HEK293T (cell line): ENCODE results near the gene PDPK1.
"Not testable (repeated sequence)": the region's sequence is repeated elsewhere in the genome, so short reads cannot be mapped to it uniquely, and the experiment has no call there.

Source experiments
- FOXM1 ChIP-seq: fragments of 450-650 bp; IDR thresholded peaks from 2 replicates; pipeline ENCODE4 v1.6.1; 2017; ENCODE audit warnings: mild to moderate bottlenecking, borderline replicate concordance
- HDGF ChIP-seq: fragments of 450-650 bp; IDR thresholded peaks from 2 replicates; pipeline ENCODE4 v1.6.1; 2017; ENCODE audit warnings: antibody characterized with exemption, borderline replicate concordance
- SP1 ChIP-seq: fragments of 450-650 bp; IDR thresholded peaks from 2 replicates; pipeline ENCODE4 v1.6.1; 2017
- TARDBP ChIP-seq: fragments of 450-650 bp; IDR thresholded peaks from 2 replicates; pipeline ENCODE4 v1.6.1; 2016

DNA sequence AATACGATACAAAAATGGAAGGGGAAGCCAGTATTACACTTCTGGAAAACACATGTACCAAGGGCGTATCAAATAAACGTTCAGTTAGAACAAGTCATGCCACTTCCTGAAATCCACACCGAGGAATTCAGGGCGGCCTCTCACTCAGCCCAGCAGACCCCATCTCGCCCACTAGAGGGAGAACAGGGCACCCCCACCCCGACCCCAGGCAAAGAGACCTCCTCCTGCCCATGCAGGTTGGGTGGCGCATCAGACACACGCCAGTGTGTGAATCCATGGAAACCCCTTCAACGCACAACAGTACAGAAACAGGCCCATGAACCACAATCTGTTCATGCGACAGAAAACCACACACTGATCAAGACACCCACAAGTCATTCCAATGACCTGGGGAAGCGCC, 81.8 kb downstream of the PDPK1 start:
- TF ChIP-seq FOXM1, SP1, TARDBP, HDGF: not testable (repeated sequence)
